Body of pancreas (tissue), 4 donors: ENCODE measurements around the gene HSDL2. TPM values are rescaled to one million over a fixed set of nuclear protein-coding genes. Genes with fewer than 3 reads are reported as not detected.
A peak's percentile ranks its signal among the peaks of the same experiment; 100 is the strongest.

Experiments
- ATAC-seq: fragments of 150-250 bp; one replicate; pipeline ENCODE4 v1.9.1; 2016
- DNase-seq, 4 donors: peaks; one replicate each; pipeline ENCODE4 v3.0.0-alpha.2; 2019
- H3K27ac ChIP-seq, 4 donors: fragments of 200-600 bp; sonication (generic); 1 replicate in 3 of 4; 2 replicates in 1 of 4; pipeline versions ENCODE4 v1.5.1 to v1.6.1; 2016 to 2019; ENCODE audit warnings: mild to moderate bottlenecking in 1 of 4, mixed read lengths in 1 of 4, moderate library complexity in 1 of 4
- H3K27me3 ChIP-seq, 2 donors: fragments of 200-600 bp; sonication (generic); one replicate each; pipeline ENCODE4 v1.6.0; 2016; ENCODE audit warnings: mild to moderate bottlenecking in 1 of 2
- H3K36me3 ChIP-seq, 2 donors: fragments of 200-600 bp; sonication (generic); replicated peaks in 1 of 2; 2 replicates each; pipeline ENCODE4 v1.5.1; 2016; ENCODE audit warnings: low read depth in 2 of 2; ENCODE audit not compliant: insufficient read depth in 1 of 2
- H3K4me1 ChIP-seq: fragments of 200-600 bp; sonication (generic); one replicate; pipeline ENCODE4 v1.6.0; 2016
- H3K4me3 ChIP-seq, 2 donors: fragments of 200-600 bp; sonication (generic); 1 replicate in 1 of 2; 2 replicates in 1 of 2; pipeline ENCODE4 v1.5.1; 2016 to 2019
- H3K9me3 ChIP-seq, 3 donors: fragments of 200-600 bp; sonication (generic); 1 replicate in 2 of 3; 2 replicates in 1 of 3; pipeline ENCODE4 v1.5.1; 2016
- CTCF ChIP-seq, 7 experiments: fragments of 450-650 bp in 4 of 7; fragments of 200-600 bp in 3 of 7; sonication (generic) in 3 of 7; IDR thresholded peaks; one replicate each; pipeline ENCODE4 v1.5.1; 2016 to 2019; ENCODE audit warnings: antibody characterized with exemption in 7 of 7
- POLR2A ChIP-seq, 3 donors: fragments of 450-650 bp; IDR thresholded peaks; one replicate each; pipeline ENCODE4 v1.6.1; 2016; ENCODE audit warnings: antibody characterized with exemption in 3 of 3, mild to moderate bottlenecking in 2 of 3
- WGBS, 2 donors: methylation state at CpG; one replicate each; pipeline ENCODE4 v1.1.5; 2017; 5-methylcytosine and 5-hydroxymethylcytosine counted together
- intact Hi-C: fragments of 100-400 bp; cut with DNase I; formaldehyde crosslinking; loops from one replicate; pipeline ENCODE4 v1.15.1; 2023
- total RNA-seq, 2 donors: library from RNA; depleted of rRNA; stranded (reverse); fragments of >200 nt; gene quantifications; one replicate each; pipeline ENCODE4 v1.1.0, GENCODE V29; 2016

The HSDL2 gene
- total RNA-seq, 2 donors from 2014 or later: 20.5 to 22.7 TPM

GRCh38 chr9:112338561-112338960 lies 41.3 kb upstream of the HSDL2 start:
- intact Hi-C loops: no loop called here
- H3K9me3 ChIP-seq: no peaks in the 10 kb centered on the region
- H3K4me1 ChIP-seq: peaks cover 12% of the 10 kb centered on the region
- H3K27ac ChIP-seq: no peak overlapping the region
- TF ChIP-seq CTCF (IDR thresholded peaks at IDR 0.05) (no peak), POLR2A (IDR thresholded peaks at IDR 0.05) (no peak)
- no peaks in the 10 kb centered on the region for H3K27me3 ChIP-seq
- no peak for ATAC-seq
- H3K36me3 ChIP-seq: no peaks in the 10 kb centered on the region
- no peak for DNase-seq
- WGBS, 2 donors: 73 to 75% methylated on average over 3 of the region's 3 CpGs
- H3K4me3 ChIP-seq: no peak overlapping the region

DNA sequence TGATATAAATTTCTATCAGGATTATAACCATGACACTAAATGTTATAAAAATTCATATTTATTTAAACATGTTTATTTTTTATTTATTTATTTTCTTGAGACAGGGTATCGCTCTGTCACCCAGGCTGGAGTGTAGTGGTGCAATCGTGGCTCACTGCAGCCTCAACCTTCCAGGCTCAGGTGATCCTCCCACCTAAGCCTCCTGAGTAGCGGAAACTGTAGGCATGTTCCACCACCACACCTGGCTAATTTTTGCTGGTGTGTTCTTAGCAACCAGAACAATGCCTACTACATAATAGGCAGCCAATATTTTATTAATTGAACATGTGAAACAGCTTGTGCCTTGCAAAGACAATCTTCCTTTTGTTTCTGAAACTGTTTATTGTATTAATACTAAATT lies 40.0 kb upstream of the HSDL2 start:
- H3K9me3 ChIP-seq: no peaks in the 10 kb centered on the region
- no peak overlapping the region for H3K4me3 ChIP-seq
- 87 to 94% methylated on average over 3 of the region's 3 CpGs for WGBS, 2 donors
- no peak for DNase-seq
- H3K36me3 ChIP-seq: no peaks in the 10 kb centered on the region
- no peaks in the 10 kb centered on the region for H3K27me3 ChIP-seq
- H3K4me1 ChIP-seq: peaks cover 12% of the 10 kb centered on the region
- intact Hi-C loops: no loop called here
- ATAC-seq: no peak
- H3K27ac ChIP-seq: no peak overlapping the region
- TF ChIP-seq POLR2A (IDR thresholded peaks at IDR 0.05) (no peak), CTCF (IDR thresholded peaks at IDR 0.05) (no peak)

GRCh38 chr9:112341730-112342129 lies 38.2 kb upstream of the HSDL2 start:
- ATAC-seq: no peak
- intact Hi-C loops: no loop called here

DNA sequence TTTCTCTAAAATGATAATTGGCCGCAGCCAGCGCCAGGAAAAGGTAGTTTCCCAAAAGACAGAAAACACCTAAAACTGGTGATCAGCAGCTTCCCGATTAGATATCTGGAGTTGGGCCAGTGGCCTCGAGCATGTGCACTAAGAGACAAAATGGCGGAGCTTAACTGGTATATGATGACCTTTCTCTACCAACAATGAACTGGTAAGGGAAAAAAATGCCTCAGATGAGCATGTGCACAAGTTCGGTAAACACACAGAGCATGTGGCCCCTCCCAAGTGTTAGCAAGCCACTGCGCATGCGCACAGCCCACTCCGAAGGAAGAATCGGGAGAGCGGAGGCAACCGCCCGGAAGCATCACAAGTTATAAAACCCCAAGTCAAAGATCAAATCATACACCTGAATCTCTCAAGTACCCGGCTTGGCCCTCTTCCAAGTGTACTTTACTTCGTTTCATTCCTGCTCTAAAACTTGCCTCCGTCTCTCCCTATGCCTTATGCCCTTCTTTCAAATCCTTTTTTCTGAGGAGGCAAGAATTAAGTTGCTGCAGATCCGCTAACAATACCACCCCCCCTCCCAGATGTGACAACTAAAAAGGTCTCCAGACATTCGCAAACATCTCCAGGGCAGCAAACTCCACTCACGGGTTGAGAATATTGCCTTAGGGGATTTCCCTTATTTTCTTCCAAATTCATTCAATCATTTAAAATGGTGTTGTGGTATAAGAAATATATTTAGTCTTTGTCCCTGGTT lies 31.5 kb upstream of the HSDL2 start:
- no peaks in the 10 kb centered on the region for H3K9me3 ChIP-seq
- peak overlapping the region in 2 of 4 donors; percentile 4 to 43 for H3K27ac ChIP-seq
- H3K4me3 ChIP-seq: no peak overlapping the region
- no peaks in the 10 kb centered on the region for H3K27me3 ChIP-seq
- TF ChIP-seq POLR2A (IDR thresholded peaks at IDR 0.05) (peak in 2 of 3 donors; percentile 38 to 41), CTCF (IDR thresholded peaks at IDR 0.05) (no peak)
- H3K36me3 ChIP-seq: no peaks in the 10 kb centered on the region
- no peaks in the 10 kb centered on the region for H3K4me1 ChIP-seq
- DNase-seq (peak; percentile 86 to 90 (median 88)), ATAC-seq (peak; percentile 93)
- 14 to 27% methylated on average over 17 to 19 of the region's 19 CpGs for WGBS, 2 donors
- intact Hi-C loops: no loop called here

More at GRCh38 chr9:112341730-112342129, 38.2 kb upstream of the HSDL2 start:
- Histone ChIP-seq H3K4me3 (no peak overlapping the region), H3K27ac (no peak overlapping the region), H3K36me3 (no peaks in the 10 kb centered on the region), H3K9me3 (no peaks in the 10 kb centered on the region), H3K4me1 (peaks cover 12% of the 10 kb centered on the region), H3K27me3 (no peaks in the 10 kb centered on the region)
- TF ChIP-seq POLR2A (IDR thresholded peaks at IDR 0.05) (no peak), CTCF (IDR thresholded peaks at IDR 0.05) (no peak)
- no peak for DNase-seq

- Histone ChIP-seq H3K36me3 (no peaks in the 10 kb centered on the region), H3K4me1 (no peaks in the 10 kb centered on the region), H3K27me3 (no peaks in the 10 kb centered on the region), H3K9me3 (no peaks in the 10 kb centered on the region), H3K4me3 (no peak overlapping the region), H3K27ac (no peak overlapping the region)
- intact Hi-C loops: no loop called here
- ATAC-seq (no peak), DNase-seq (no peak)
- WGBS, 2 donors: 57 to 71% methylated on average over 4 of the region's 4 CpGs
- TF ChIP-seq CTCF (IDR thresholded peaks at IDR 0.05) (no peak), POLR2A (IDR thresholded peaks at IDR 0.05) (no peak)
Observed at GRCh38 chr9:112349008-112349333, 30.9 kb upstream of the HSDL2 start.
